Measurements from ENCODE around the gene KCTD11. TPM values are rescaled to one million over a fixed set of nuclear protein-coding genes. Genes with fewer than 3 reads are reported as not detected.

The KCTD11 gene
- total RNA-seq, 1 experiment from 2014 or later = 5.4 TPM

- Histone ChIP-seq H3K4me3 (replicated peaks in 1 of 2; ENCODE audit: low read depth in 1 of 2, low read length in 2 of 2) (no peak overlapping the region), H2AFZ (ENCODE audit: low read depth, low read length, poor library complexity, severe bottlenecking) (no peak overlapping the region), H3K9me3 (ENCODE audit: control insufficient read depth in 1 of 2, insufficient read depth in 1 of 2, low read depth in 1 of 2, low read length in 2 of 2) (no peaks in the 10 kb centered on the region), H3K4me1 (ENCODE audit: control insufficient read depth in 1 of 2, insufficient read depth in 2 of 2, low read length in 2 of 2) (peaks cover 13 to 24% of the 10 kb centered on the region in 2 experiments), H3K27me3 (ENCODE audit: insufficient read depth, low read length) (no peaks in the 10 kb centered on the region), H3K79me2 (ENCODE audit: insufficient read depth, low read length) (peaks cover 16% of the 10 kb centered on the region), H3K4me2 (ENCODE audit: low read length) (no peak overlapping the region), H3K9ac (ENCODE audit: low read length) (no peak overlapping the region), H3K27ac (ENCODE audit: low read depth, low read length) (0 out of 2 replicates have a peak overlapping the region, but pooled peaks have one; percentile 18), H3K36me3 (ENCODE audit: control insufficient read depth in 1 of 2, insufficient read depth in 2 of 2, low read length in 2 of 2) (peaks cover 25 to 49% of the 10 kb centered on the region in 2 experiments; a peak in 3 of 4 replicates), H4K20me1 (ENCODE audit: insufficient read depth) (0 out of 2 replicates have a peak, but pooled peaks cover 4% of the 10 kb centered on the region), H3K9me2 (ENCODE audit: insufficient read depth) (no peaks in the 10 kb centered on the region)
- ChIA-PET RAD21 (ENCODE audit: low non-redundant PET in 1 of 2, low total read pairs in 2 of 2, uncharacterized antibody in 2 of 2, unreplicated experiment in 2 of 2) (no interaction called here), POLR2A (no interaction called here), CTCF (no interaction called here)
- ATAC-seq = no peak
- DNase-seq (ENCODE audit: low read depth, low spot score) = no peak
- TF ChIP-seq EZH2phosphoT487 (IDR thresholded peaks at IDR 0.05; ENCODE audit: borderline replicate concordance) = no peak
- TF ChIP-seq POLR2A (IDR thresholded peaks at IDR 0.05; ENCODE audit: borderline replicate concordance, extremely low read depth, insufficient read depth, insufficient read length) = no peak
- no peak for TF ChIP-seq FOSL1 (IDR thresholded peaks at IDR 0.05; ENCODE audit: low read depth)
- TF ChIP-seq ZBTB33 (IDR thresholded peaks at IDR 0.05; ENCODE audit: extremely low read depth, insufficient replicate concordance, low read length) = no peak
- no peak for TF ChIP-seq RAD21 (IDR thresholded peaks at IDR 0.05; ENCODE audit: low read depth)
- no peak for TF ChIP-seq EGR1 (IDR thresholded peaks at IDR 0.05; ENCODE audit: low read depth)
- TF ChIP-seq TCF7L2 (IDR thresholded peaks at IDR 0.05; ENCODE audit: borderline replicate concordance, extremely low read depth, insufficient read depth, insufficient read length) = no peak
- intact Hi-C loops (cut with micrococcal nuclease) = no loop called here
- BruUV-seq (replicated peaks) = no TSS peak
Measured at GRCh38 chr17:7318121-7318860, 33.7 kb upstream of the KCTD11 start.
